HL-60 (cell line): Measurements from ENCODE around the gene MICAL2.

Experiments used
- DNase-seq, 2 experiments: peaks; one replicate each; pipeline ENCODE4 v3.0.0-alpha.2; 2010 to 2020; ENCODE audit warnings: low read depth in 1 of 2, low spot score in 1 of 2
- H3K27ac ChIP-seq: fragments of 250-450 bp; sonication (Bioruptor Pico); replicated peaks from 2 replicates; pipeline ENCODE4 v1.5.1; 2020; ENCODE audit warnings: mild to moderate bottlenecking, moderate library complexity
- H3K27me3 ChIP-seq: fragments of 250-450 bp; sonication (Bioruptor Pico); 2 replicates; pipeline ENCODE4 v1.5.1; 2021; ENCODE audit warnings: mild to moderate bottlenecking, moderate library complexity; ENCODE audit not compliant: insufficient read depth, poor library complexity, severe bottlenecking
- H3K4me3 ChIP-seq: replicated peaks from 2 replicates; pipeline ENCODE4 v1.5.1; 2011; ENCODE audit warnings: mild to moderate bottlenecking, control low read depth, low read length; ENCODE audit not compliant: insufficient read depth
- CTCF ChIP-seq: IDR thresholded peaks from one replicate; pipeline ENCODE4 v1.5.1; 2011; ENCODE audit warnings: low read length, control low read depth, inconsistent platforms; ENCODE audit not compliant: insufficient read depth
- GABPA ChIP-seq: IDR thresholded peaks from 2 replicates; pipeline ENCODE4 v1.6.1; 2012; ENCODE audit warnings: low read depth
- POLR2AphosphoS5 ChIP-seq: IDR thresholded peaks from 2 replicates; pipeline ENCODE4 v1.6.1; 2012; ENCODE audit warnings: low read depth
- REST ChIP-seq: IDR thresholded peaks from 2 replicates; pipeline ENCODE4 v1.6.1; 2012; ENCODE audit warnings: low read depth; ENCODE audit not compliant: insufficient replicate concordance
- SPI1 ChIP-seq: IDR thresholded peaks from 2 replicates; pipeline ENCODE4 v1.6.1; 2012; ENCODE audit warnings: low read depth, mild to moderate bottlenecking, borderline replicate concordance

MICAL2 gene

GRCh38 chr11:12199231-12199948 lies 89.0 kb downstream of the MICAL2 start:
- no peak for DNase-seq
- H3K4me3 ChIP-seq, result no peak overlapping the region
- TF ChIP-seq GABPA (no peak), SPI1 (no peak), CTCF (no peak), REST (no peak), POLR2AphosphoS5 (no peak)
- H3K27ac ChIP-seq, result no peak overlapping the region
- H3K27me3 ChIP-seq, result no peaks in the 10 kb centered on the region

GRCh38 chr11:12200279-12200990 lies 90.0 kb downstream of the MICAL2 start:
- no peaks in the 10 kb centered on the region for H3K27me3 ChIP-seq
- DNase-seq, result no peak
- no peak for TF ChIP-seq POLR2AphosphoS5
- TF ChIP-seq CTCF, result no peak
- no peak for TF ChIP-seq SPI1
- no peak for TF ChIP-seq REST
- TF ChIP-seq GABPA, result no peak
- no peak overlapping the region for H3K4me3 ChIP-seq
- no peak overlapping the region for H3K27ac ChIP-seq

GRCh38 chr11:12200991-12201985 lies 90.9 kb downstream of the MICAL2 start:
- TF ChIP-seq SPI1, result no peak
- TF ChIP-seq REST, result no peak
- no peak for TF ChIP-seq POLR2AphosphoS5
- TF ChIP-seq CTCF, result no peak
- TF ChIP-seq GABPA, result no peak
- no peak for DNase-seq
- no peak overlapping the region for H3K4me3 ChIP-seq
- H3K27ac ChIP-seq, result no peak overlapping the region
- H3K27me3 ChIP-seq, result no peaks in the 10 kb centered on the region
